Sciatic nerve (tissue), 2 donors: ENCODE measurements around the gene DLX6. TPM values are rescaled to one million over a fixed set of nuclear protein-coding genes. Genes with fewer than 3 reads are reported as not detected.

ENCODE experiments used
- ATAC-seq: fragments of 200-7000 bp; cut with Tn5 transposase; one replicate; pipeline ENCODE4 v1.9.1; 2020; ENCODE audit warnings: mild to moderate bottlenecking, moderate library complexity
- DNase-seq: peaks from one replicate; pipeline ENCODE4 v3.0.0-alpha.2; 2020; ENCODE audit warnings: low spot score
- intact Hi-C: fragments of 100-400 bp; cut with DNase I; formaldehyde crosslinking; loops from one replicate; pipeline ENCODE4 v1.14.2; 2022
- total RNA-seq: library from RNA; stranded (reverse); fragmentation: NEBNext Ultra II Directional; extraction: Animal tissue kit (Norgen Biotek cat#: 25700); gene quantifications from one replicate; pipeline ENCODE4 v1.2.1, GENCODE V29; 2021
- donor health status: DM: no; HTN: no; CAD: no.
- donor health status: DM: no; HTN: no; CAD: no.

Gene DLX6
- total RNA-seq, result not detected

- DNase-seq, result no peak
- intact Hi-C loops, result no loop called here
Observed at GRCh38 chr7:97005183-97006054, at the start of gene DLX6. TSS of gene DLX6 (plus strand) at chr7:97005553. CDS start at chr7:97005978, 425 bp downstream.

GRCh38 chr7:96959135-96959534 lies 46.2 kb upstream of the DLX6 start:
- no peak for DNase-seq
- intact Hi-C loops, result no loop called here
- no peak for ATAC-seq

More at GRCh38 chr7:97005183-97006054, at the start of gene DLX6:
- peak; percentile 55 for ATAC-seq

GRCh38 chr7:96962221-96962885 lies 43.0 kb upstream of the DLX6 start:
- DNase-seq (peak; percentile 60), ATAC-seq (peak; percentile 94)
- intact Hi-C loops, result no loop called here

- ATAC-seq, result no peak
- no peak for DNase-seq
- intact Hi-C loops, result no loop called here
Observed at GRCh38 chr7:96968981-96969380, 36.4 kb upstream of the DLX6 start.

- no peak for DNase-seq
- intact Hi-C loops, result no loop called here
- no peak for ATAC-seq
Observed at GRCh38 chr7:96970739-96971138, 34.6 kb upstream of the DLX6 start.

GRCh38 chr7:96973986-96974385 lies 31.4 kb upstream of the DLX6 start:
- intact Hi-C loops, result no loop called here
- ATAC-seq (peak; percentile 86), DNase-seq (no peak)

GRCh38 chr7:96976106-96976505 lies 29.2 kb upstream of the DLX6 start:
- intact Hi-C loops, result no loop called here
- ATAC-seq, result no peak
- DNase-seq, result no peak

GRCh38 chr7:96977445-96977844 lies 27.9 kb upstream of the DLX6 start:
- no peak for ATAC-seq
- intact Hi-C loops, result no loop called here
- no peak for DNase-seq

- no peak for ATAC-seq
- DNase-seq, result no peak
- intact Hi-C loops, result no loop called here
Observed at GRCh38 chr7:96979551-96980276, 25.6 kb upstream of the DLX6 start.

- no peak for DNase-seq
- intact Hi-C loops, result no loop called here
- ATAC-seq, result no peak
Observed at GRCh38 chr7:96982586-96982985, 22.8 kb upstream of the DLX6 start.

GRCh38 chr7:96985992-96986391 lies 19.4 kb upstream of the DLX6 start:
- intact Hi-C loops, result no loop called here
- DNase-seq, result no peak

GRCh38 chr7:96986901-96987300 lies 18.5 kb upstream of the DLX6 start:
- ATAC-seq, result no peak
- intact Hi-C loops, result no loop called here
- no peak for DNase-seq

More at GRCh38 chr7:96985992-96986391, 19.4 kb upstream of the DLX6 start:
- ATAC-seq, result no peak

GRCh38 chr7:96987719-96988118 lies 17.6 kb upstream of the DLX6 start:
- intact Hi-C loops, result no loop called here
- DNase-seq (no peak), ATAC-seq (no peak)

- no peak for ATAC-seq
- intact Hi-C loops, result no loop called here
- DNase-seq, result no peak
Observed at GRCh38 chr7:96989241-96989858, 16.0 kb upstream of the DLX6 start.

GRCh38 chr7:96989859-96990317 lies 15.5 kb upstream of the DLX6 start:
- no peak for DNase-seq
- intact Hi-C loops, result no loop called here
- no peak for ATAC-seq

GRCh38 chr7:96991546-96992191 lies 13.7 kb upstream of the DLX6 start:
- no peak for ATAC-seq
- intact Hi-C loops, result no loop called here
- DNase-seq, result no peak

- intact Hi-C loops, result no loop called here
- DNase-seq, result no peak
- no peak for ATAC-seq
Observed at GRCh38 chr7:96992192-96993005, 13.0 kb upstream of the DLX6 start.
